Fibroblast of mammary gland (primary cell): ENCODE measurements around the gene GPX8.

Experiments
- DNase-seq: peaks from one replicate; pipeline ENCODE4 v3.0.0-alpha.2; 2010; ENCODE audit warnings: low read depth
- H3K4me3 ChIP-seq: 2 replicates; pipeline ENCODE4 v1.5.1; 2011; ENCODE audit warnings: low read depth, mild to moderate bottlenecking, low read length, moderate library complexity; ENCODE audit not compliant: control insufficient read depth
- TF ChIP-seq, protein P1 (sequence below): conservative IDR thresholded peaks from 2 replicates; pipeline ENCODE4 v1.5.1; 2011; ENCODE audit warnings: low read depth, low read length, inconsistent platforms; ENCODE audit not compliant: control insufficient read depth, insufficient read depth

The GPX8 gene, protein sequence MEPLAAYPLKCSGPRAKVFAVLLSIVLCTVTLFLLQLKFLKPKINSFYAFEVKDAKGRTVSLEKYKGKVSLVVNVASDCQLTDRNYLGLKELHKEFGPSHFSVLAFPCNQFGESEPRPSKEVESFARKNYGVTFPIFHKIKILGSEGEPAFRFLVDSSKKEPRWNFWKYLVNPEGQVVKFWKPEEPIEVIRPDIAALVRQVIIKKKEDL

GRCh38 chr5:55159763-55160492, at the start of gene GPX8:
TSS of gene GPX8 (plus strand) at chr5:55160171. CDS start at chr5:55160193, 22 bp downstream.
- DNase-seq = peak; percentile 91
- H3K4me3 ChIP-seq = peak within 1 kb of the TSS; percentile 86
- TF ChIP-seq, protein P1, sequence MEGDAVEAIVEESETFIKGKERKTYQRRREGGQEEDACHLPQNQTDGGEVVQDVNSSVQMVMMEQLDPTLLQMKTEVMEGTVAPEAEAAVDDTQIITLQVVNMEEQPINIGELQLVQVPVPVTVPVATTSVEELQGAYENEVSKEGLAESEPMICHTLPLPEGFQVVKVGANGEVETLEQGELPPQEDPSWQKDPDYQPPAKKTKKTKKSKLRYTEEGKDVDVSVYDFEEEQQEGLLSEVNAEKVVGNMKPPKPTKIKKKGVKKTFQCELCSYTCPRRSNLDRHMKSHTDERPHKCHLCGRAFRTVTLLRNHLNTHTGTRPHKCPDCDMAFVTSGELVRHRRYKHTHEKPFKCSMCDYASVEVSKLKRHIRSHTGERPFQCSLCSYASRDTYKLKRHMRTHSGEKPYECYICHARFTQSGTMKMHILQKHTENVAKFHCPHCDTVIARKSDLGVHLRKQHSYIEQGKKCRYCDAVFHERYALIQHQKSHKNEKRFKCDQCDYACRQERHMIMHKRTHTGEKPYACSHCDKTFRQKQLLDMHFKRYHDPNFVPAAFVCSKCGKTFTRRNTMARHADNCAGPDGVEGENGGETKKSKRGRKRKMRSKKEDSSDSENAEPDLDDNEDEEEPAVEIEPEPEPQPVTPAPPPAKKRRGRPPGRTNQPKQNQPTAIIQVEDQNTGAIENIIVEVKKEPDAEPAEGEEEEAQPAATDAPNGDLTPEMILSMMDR = peak; percentile 65

DNA sequence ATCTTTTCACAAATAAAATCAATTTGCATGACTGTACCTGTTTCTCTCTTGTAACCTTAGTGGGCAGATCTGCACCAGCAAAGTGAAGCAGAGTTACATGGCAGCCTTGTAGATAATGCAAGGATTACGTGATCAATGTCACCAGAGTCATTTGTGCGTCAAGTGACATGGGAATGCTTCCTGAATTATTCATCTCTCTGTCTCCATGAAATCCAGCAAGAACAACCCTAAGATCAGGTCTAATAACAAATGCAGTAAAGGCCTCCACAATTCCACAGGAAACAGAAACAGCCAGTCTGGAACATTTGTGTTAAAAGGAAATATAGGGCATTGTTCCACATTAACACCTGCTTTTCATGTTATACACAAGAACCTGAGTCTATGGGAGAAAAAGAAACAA, 49.8 kb upstream of the GPX8 start:
- no peak for DNase-seq
- TF ChIP-seq, protein P1 = no peak
- H3K4me3 ChIP-seq = no peak overlapping the region

DNA sequence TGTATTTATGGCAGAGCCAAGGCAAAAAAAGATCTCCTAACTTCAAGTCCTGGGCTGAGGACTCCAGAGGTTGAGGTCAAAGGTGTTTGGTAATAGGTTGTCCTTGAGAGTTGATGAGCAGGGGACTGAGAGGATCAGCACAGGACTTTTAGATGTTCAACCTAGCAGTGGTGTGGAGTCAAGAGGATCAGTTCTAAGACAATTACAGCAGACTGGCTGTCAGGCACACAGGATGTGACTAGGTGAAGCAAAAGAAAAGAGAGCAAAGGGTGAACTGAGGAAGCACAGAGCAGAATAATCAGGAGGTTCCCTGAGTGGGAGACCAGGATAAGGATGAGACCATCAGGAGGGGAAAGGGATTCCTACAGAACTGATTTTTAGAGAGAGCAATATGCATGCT, 46.6 kb upstream of the GPX8 start:
- TF ChIP-seq, protein P1 = no peak
- no peak overlapping the region for H3K4me3 ChIP-seq
- DNase-seq = no peak

DNA sequence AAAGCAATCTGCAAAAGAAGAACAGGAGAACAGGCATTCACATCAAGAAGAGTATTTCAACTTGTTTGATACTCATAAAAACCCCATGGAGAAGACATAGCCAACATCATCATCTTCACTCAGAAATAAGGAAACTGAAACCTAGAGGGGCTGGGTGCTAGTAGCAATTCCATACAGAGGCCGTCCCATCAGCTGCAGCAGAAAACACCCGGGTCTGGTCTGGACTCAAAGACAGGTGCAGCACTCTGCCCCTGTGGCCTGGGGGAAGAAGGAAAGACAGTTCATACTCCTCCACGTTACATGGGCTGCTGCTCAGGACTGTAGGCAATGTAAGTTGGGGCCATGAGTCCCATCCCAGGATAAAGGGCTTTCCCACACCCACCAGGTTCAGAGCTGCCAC, 45.9 kb upstream of the GPX8 start:
- no peak for DNase-seq

GRCh38 chr5:55123365-55123764, 36.6 kb upstream of the GPX8 start:
- DNase-seq = no peak
- H3K4me3 ChIP-seq = no peak overlapping the region
- TF ChIP-seq, protein P1 = no peak

More for the DNA sequence above, 45.9 kb upstream of the GPX8 start:
- TF ChIP-seq, protein P1 = no peak
- H3K4me3 ChIP-seq = no peak overlapping the region

DNA sequence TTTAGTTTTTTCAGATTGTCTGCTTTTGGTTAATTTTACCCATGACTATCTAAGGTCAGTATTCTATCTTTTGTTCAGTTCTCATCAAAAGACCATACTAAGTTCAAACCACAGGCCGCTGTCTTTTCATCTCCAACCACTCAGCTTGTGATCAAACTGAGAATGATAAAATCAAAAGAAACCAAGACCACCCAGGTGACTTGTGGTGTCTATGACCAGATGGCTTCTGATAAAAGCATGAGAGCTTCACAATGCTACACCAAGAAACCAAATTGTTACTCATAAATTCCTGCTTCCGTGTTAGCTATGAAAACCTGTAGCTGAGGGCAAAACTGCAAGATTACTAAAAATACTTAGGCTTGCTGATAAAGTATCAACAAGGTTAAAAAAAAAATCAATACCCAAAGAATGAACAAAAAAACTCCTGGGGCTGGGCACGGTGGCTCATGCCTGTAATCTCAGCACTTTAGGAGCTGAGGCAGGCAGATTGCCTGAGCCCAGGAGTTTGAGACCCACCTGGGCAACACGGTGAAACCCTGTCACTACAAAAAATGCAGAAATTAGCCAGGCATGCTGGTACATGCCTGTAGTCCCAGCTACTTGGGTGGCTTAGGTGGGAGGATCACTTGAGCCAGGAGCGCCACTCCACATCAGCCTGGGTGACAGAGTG, 25.8 kb upstream of the GPX8 start:
- no peak for DNase-seq
- H3K4me3 ChIP-seq = no peak overlapping the region

More for the DNA sequence above, 25.8 kb upstream of the GPX8 start:
- TF ChIP-seq, protein P1 = no peak
